IMR-90 (cell line): Measurements from ENCODE around the gene CNTRL. TPM values are rescaled to one million over a fixed set of nuclear protein-coding genes. Genes with fewer than 3 reads are reported as not detected.

ENCODE experiments used
- ATAC-seq: fragments of 200-7000 bp; cut with Tn5 transposase; 2 replicates; pipeline ENCODE4 v1.9.1; 2020; ENCODE audit warnings: low read depth, mild to moderate bottlenecking, moderate library complexity
- BruUV-seq: library from RNA; stranded (reverse); fragments of 400-500 nt; replicated peaks from 2 replicates; lab custom pipeline; 2021; lab: Mats Ljungman, UMichigan
- CTCF ChIA-PET: fragments of 300-600 bp; formaldehyde crosslinking; extraction: SDS; loops from one replicate; lab custom pipeline; 2021; ENCODE audit warnings: antibody characterized with exemption; lab: Yijun Ruan, JAX
- POLR2A ChIA-PET: fragments of 300-600 bp; sonication (Branson Sonifier 250); formaldehyde crosslinking; loops from one replicate; lab custom pipeline; 2022; ENCODE audit warnings: antibody characterized with exemption; ENCODE audit not compliant: unreplicated experiment; lab: Charles Lee
- DNase-seq: peaks from one replicate; pipeline ENCODE4 v3.0.0; 2013
- H2AFZ ChIP-seq: replicated peaks from 2 replicates; pipeline ENCODE3; 2013; ENCODE audit warnings: low read length, mild to moderate bottlenecking; ENCODE audit not compliant: poor library complexity
- H2AK5ac ChIP-seq: 2 replicates; pipeline ENCODE4 v1.6.1; 2013; ENCODE audit warnings: low read depth, low read length, inconsistent platforms
- H2AK9ac ChIP-seq: replicated peaks from 2 replicates; pipeline ENCODE3; 2013; ENCODE audit warnings: mild to moderate bottlenecking, low read depth, low read length, moderate library complexity; ENCODE audit not compliant: poor library complexity
- H2BK120ac ChIP-seq: 2 replicates; pipeline ENCODE4 v1.6.1; 2013; ENCODE audit warnings: low read depth, low read length, inconsistent platforms
- H2BK15ac ChIP-seq: 3 replicates; pipeline ENCODE4 v1.6.1; 2013; ENCODE audit warnings: low read depth, low read length, inconsistent platforms
- H2BK20ac ChIP-seq: 2 replicates; pipeline ENCODE4 v1.6.1; 2013; ENCODE audit warnings: low read depth, mild to moderate bottlenecking, inconsistent platforms, low read length, moderate library complexity
- H2BK5ac ChIP-seq: 2 replicates; pipeline ENCODE4 v1.6.1; 2013; ENCODE audit warnings: mild to moderate bottlenecking, low read depth, low read length, inconsistent platforms; ENCODE audit not compliant: poor library complexity, severe bottlenecking
- H3K14ac ChIP-seq: replicated peaks from 2 replicates; pipeline ENCODE4 v1.6.1; 2013; ENCODE audit warnings: low read depth, low read length, inconsistent platforms
- H3K18ac ChIP-seq: 2 replicates; pipeline ENCODE4 v1.6.1; 2013; ENCODE audit warnings: low read depth, low read length, control low read depth
- H3K23ac ChIP-seq: 2 replicates; pipeline ENCODE4 v1.6.1; 2013; ENCODE audit warnings: low read depth, low read length, inconsistent platforms
- H3K27ac ChIP-seq: 2 replicates; pipeline ENCODE4 v1.5.1; 2013; ENCODE audit warnings: mild to moderate bottlenecking, control low read depth, low read length; ENCODE audit not compliant: insufficient read depth
- H3K27me3 ChIP-seq: 2 replicates; pipeline ENCODE4 v1.6.1; 2013; ENCODE audit warnings: low read length; ENCODE audit not compliant: control insufficient read depth, insufficient read depth
- H3K36me3 ChIP-seq: 2 replicates; pipeline ENCODE4 v1.6.1; 2013; ENCODE audit warnings: low read length, mixed read lengths; ENCODE audit not compliant: control insufficient read depth, insufficient read depth
- H3K4ac ChIP-seq: 2 replicates; pipeline ENCODE4 v1.6.1; 2013; ENCODE audit warnings: low read depth, low read length, inconsistent platforms
- H3K4me1 ChIP-seq: 2 replicates; pipeline ENCODE4 v1.6.1; 2013; ENCODE audit warnings: low read length, mixed read lengths; ENCODE audit not compliant: control insufficient read depth, insufficient read depth
- H3K4me2 ChIP-seq: 2 replicates; pipeline ENCODE4 v1.6.1; 2013; ENCODE audit warnings: low read depth, mild to moderate bottlenecking, control low read depth, low read length, moderate library complexity
- H3K4me3 ChIP-seq: 2 replicates; pipeline ENCODE4 v1.5.1; 2013; ENCODE audit warnings: low read depth, mild to moderate bottlenecking, control low read depth, low read length, moderate library complexity; ENCODE audit not compliant: insufficient read depth
- H3K56ac ChIP-seq: 2 replicates; pipeline ENCODE4 v1.6.1; 2013; ENCODE audit warnings: low read length, inconsistent platforms; ENCODE audit not compliant: insufficient read depth; ENCODE audit errors: extremely low read depth
- H3K79me1 ChIP-seq, 2 experiments: 2 replicates each; pipeline ENCODE4 v1.6.1; 2013; ENCODE audit warnings: low read length in 2 of 2, inconsistent platforms in 1 of 2, low read depth in 1 of 2
- H3K9ac ChIP-seq: 2 replicates; pipeline ENCODE4 v1.6.1; 2013; ENCODE audit warnings: low read depth, low read length, control low read depth
- H3K9me1 ChIP-seq: 2 replicates; pipeline ENCODE4 v1.6.1; 2013; ENCODE audit warnings: low read length, inconsistent platforms; ENCODE audit not compliant: insufficient read depth
- H3K9me3 ChIP-seq: 2 replicates; pipeline ENCODE4 v1.6.1; 2013; ENCODE audit warnings: low read length; ENCODE audit not compliant: control insufficient read depth, insufficient read depth
- H4K20me1 ChIP-seq: 2 replicates; pipeline ENCODE4 v1.6.1; 2013; ENCODE audit warnings: low read length, inconsistent platforms; ENCODE audit not compliant: insufficient read depth
- H4K5ac ChIP-seq: 2 replicates; pipeline ENCODE4 v1.6.1; 2013; ENCODE audit warnings: mild to moderate bottlenecking, low read depth, low read length, control low read depth
- H4K8ac ChIP-seq, 2 experiments: 2 replicates each; pipeline ENCODE4 v1.6.1; 2013; ENCODE audit warnings: low read depth in 2 of 2, low read length in 2 of 2, control low read depth in 1 of 2, inconsistent platforms in 1 of 2
- H4K91ac ChIP-seq: 2 replicates; pipeline ENCODE4 v1.6.1; 2013; ENCODE audit warnings: low read depth, low read length, inconsistent platforms; ENCODE audit not compliant: insufficient read depth
- BHLHE40 ChIP-seq: fragments of 150-350 bp; IDR thresholded peaks from 2 replicates; pipeline ENCODE4 v1.6.1; 2016; ENCODE audit warnings: mild to moderate bottlenecking, low read depth, low read length
- CHD1 ChIP-seq: IDR thresholded peaks from 2 replicates; pipeline ENCODE4 v1.6.1; 2012; ENCODE audit warnings: low read depth, low read length, improper control_type of control experiment
- ELK1 ChIP-seq: fragments of 150-350 bp; IDR thresholded peaks from 2 replicates; pipeline ENCODE4 v1.6.1; 2016; ENCODE audit warnings: low read depth, mild to moderate bottlenecking, low read length, moderate library complexity, borderline replicate concordance
- FOS ChIP-seq: fragments of 150-350 bp; IDR thresholded peaks from 2 replicates; pipeline ENCODE4 v1.6.1; 2016; ENCODE audit warnings: low read depth, low read length
- MAZ ChIP-seq: IDR thresholded peaks from 2 replicates; pipeline ENCODE4 v1.6.1; 2012; ENCODE audit warnings: low read depth, mild to moderate bottlenecking, low read length, improper control_type of control experiment, moderate library complexity, borderline replicate concordance
- NFE2L2 ChIP-seq: fragments of 150-350 bp; IDR thresholded peaks from 2 replicates; pipeline ENCODE4 v1.6.1; 2016; ENCODE audit warnings: low read depth, mild to moderate bottlenecking, low read length
- POLR2A ChIP-seq: IDR thresholded peaks from 2 replicates; pipeline ENCODE4 v1.6.1; 2012; ENCODE audit warnings: mild to moderate bottlenecking, low read depth, low read length
- RFX5 ChIP-seq: IDR thresholded peaks from 2 replicates; pipeline ENCODE4 v1.8.0; 2012; ENCODE audit warnings: low read depth, mild to moderate bottlenecking, low read length, moderate library complexity
- SMC3 ChIP-seq: fragments of 150-350 bp; IDR thresholded peaks from 2 replicates; pipeline ENCODE4 v1.6.1; 2016; ENCODE audit warnings: low read depth, mild to moderate bottlenecking, antibody characterized with exemption, low read length, moderate library complexity
- USF2 ChIP-seq: fragments of 150-350 bp; IDR thresholded peaks from 2 replicates; pipeline ENCODE4 v1.6.1; 2017; ENCODE audit warnings: mild to moderate bottlenecking, antibody characterized with exemption, low read length, low read depth
- dilution Hi-C: fragments of 300-500 bp; cut with HindIII; formaldehyde crosslinking; loops from one replicate; pipeline ENCODE4 v1.14.3; 2018; ENCODE audit warnings: low sequenced_read_pairs; ENCODE audit not compliant: unreplicated experiment
- in situ Hi-C: fragments of 300-500 bp; cut with MboI; formaldehyde crosslinking; loops from 3 replicates; pipeline ENCODE4 v1.14.3; 2019; ENCODE audit warnings: low sequenced_read_pairs, inconsistent platforms, mixed read lengths
- intact Hi-C: fragments of 100-400 bp; cut with micrococcal nuclease; formaldehyde crosslinking; loops from 2 replicates; pipeline ENCODE4 v1.10.0; 2022
- polyA plus RNA-seq, 3 experiments: library from polyadenylated mRNA; depleted of rRNA; stranded (reverse); fragments of >200 nt; gene quantifications; 2 replicates each; pipeline ENCODE4 v1.2.3, GENCODE V29; 2012; ENCODE audit warnings: low replicate concordance in 1 of 3
- total RNA-seq: library from RNA; depleted of rRNA; stranded (reverse); fragments of >200 nt; gene quantifications from 2 replicates; pipeline ENCODE4 v1.2.3, GENCODE V29; 2012
- TF ChIP-seq, protein P1 (sequence below): conservative IDR thresholded peaks from 2 replicates; pipeline ENCODE4 v1.5.1; 2012; ENCODE audit warnings: mild to moderate bottlenecking, low read depth, low read length, improper control_type of control experiment

CNTRL gene
- total and polyA plus RNA-seq, 2 of the 4 experiments (the other 2 are of a cell fraction): 4.5 to 7.3 TPM

DNA sequence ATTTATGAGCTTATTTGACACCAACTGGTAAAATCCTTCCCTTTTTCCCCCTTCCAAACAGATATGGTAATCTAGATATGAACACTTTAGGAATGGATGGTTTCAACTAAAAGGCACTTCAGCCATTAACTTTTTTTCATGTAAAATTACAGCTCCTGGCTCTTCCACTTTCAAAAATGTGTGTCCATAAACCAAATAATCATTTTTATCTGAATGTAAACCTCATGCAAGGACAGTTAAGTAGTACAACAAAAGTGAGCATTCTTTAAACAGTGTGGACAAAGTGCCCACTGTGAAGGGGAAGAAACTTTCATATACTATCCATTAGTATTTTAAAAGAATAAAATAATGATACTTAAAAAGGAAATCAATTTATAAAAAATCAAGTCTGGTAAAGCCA is 109.7 kb downstream of the CNTRL start:
- Histone ChIP-seq H2BK20ac (no peak overlapping the region), H2BK15ac (no peak overlapping the region), H3K27ac (no peak overlapping the region), H3K4me3 (no peak overlapping the region), H3K79me1 (peaks cover 25 to 78% of the 10 kb centered on the region in 2 experiments), H3K14ac (no peak overlapping the region), H3K4ac (no peak overlapping the region), H2AK9ac (no peak overlapping the region), H3K4me1 (peaks cover 14% of the 10 kb centered on the region), H4K5ac (no peak overlapping the region), H3K27me3 (no peaks in the 10 kb centered on the region), H3K18ac (no peak overlapping the region), H2BK120ac (no peak overlapping the region), H3K36me3 (peaks cover 17% of the 10 kb centered on the region), H3K23ac (no peak overlapping the region), H3K56ac (no peak overlapping the region), H2AK5ac (no peak overlapping the region), H3K9ac (no peak overlapping the region), H3K4me2 (no peak overlapping the region), H3K9me1 (peaks cover 6% of the 10 kb centered on the region), H2AFZ (no peak overlapping the region), H2BK5ac (no peak overlapping the region), H4K20me1 (peaks cover 61% of the 10 kb centered on the region), H3K9me3 (no peaks in the 10 kb centered on the region), H4K91ac (no peak overlapping the region), H4K8ac (no peak overlapping the region)
- POLR2A ChIA-PET: no interaction called here
- dilution Hi-C loops (no loop called here), intact Hi-C loops (no loop called here), in situ Hi-C loops (no loop called here)
- ATAC-seq (no peak), DNase-seq (no peak)
- TF ChIP-seq CHD1 (no peak), ELK1 (no peak), MAZ (no peak), SMC3 (no peak), RFX5 (no peak), FOS (no peak), USF2 (no peak), POLR2A (no peak), NFE2L2 (no peak), BHLHE40 (no peak)
- TF ChIP-seq, protein P1, sequence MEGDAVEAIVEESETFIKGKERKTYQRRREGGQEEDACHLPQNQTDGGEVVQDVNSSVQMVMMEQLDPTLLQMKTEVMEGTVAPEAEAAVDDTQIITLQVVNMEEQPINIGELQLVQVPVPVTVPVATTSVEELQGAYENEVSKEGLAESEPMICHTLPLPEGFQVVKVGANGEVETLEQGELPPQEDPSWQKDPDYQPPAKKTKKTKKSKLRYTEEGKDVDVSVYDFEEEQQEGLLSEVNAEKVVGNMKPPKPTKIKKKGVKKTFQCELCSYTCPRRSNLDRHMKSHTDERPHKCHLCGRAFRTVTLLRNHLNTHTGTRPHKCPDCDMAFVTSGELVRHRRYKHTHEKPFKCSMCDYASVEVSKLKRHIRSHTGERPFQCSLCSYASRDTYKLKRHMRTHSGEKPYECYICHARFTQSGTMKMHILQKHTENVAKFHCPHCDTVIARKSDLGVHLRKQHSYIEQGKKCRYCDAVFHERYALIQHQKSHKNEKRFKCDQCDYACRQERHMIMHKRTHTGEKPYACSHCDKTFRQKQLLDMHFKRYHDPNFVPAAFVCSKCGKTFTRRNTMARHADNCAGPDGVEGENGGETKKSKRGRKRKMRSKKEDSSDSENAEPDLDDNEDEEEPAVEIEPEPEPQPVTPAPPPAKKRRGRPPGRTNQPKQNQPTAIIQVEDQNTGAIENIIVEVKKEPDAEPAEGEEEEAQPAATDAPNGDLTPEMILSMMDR: no peak
- no TSS peak for BruUV-seq
- CTCF ChIA-PET: interaction anchor here (1.1 kb wide), 1 partner anchor 16 kb away, joined by 3 read pairs; no protein-coding TSS in a partner anchor
